HG03342 (cell line): ENCODE measurements around the gene P2RY13.

ENCODE experiments used
- ATAC-seq: cut with Tn5 transposase; IDR thresholded peaks from one replicate; pipeline ENCODE4 v1.9.1; 2021; ENCODE audit warnings: mild to moderate bottlenecking, moderate library complexity; ENCODE audit not compliant: unreplicated experiment

The P2RY13 gene

GRCh38 chr3:151329363-151329762 is at the start of gene P2RY13:
Gene P2RY13, minus strand, starts transcription at chr3:151329549. Its CDS starts 21 bp downstream, at chr3:151329528.
- no peak for ATAC-seq

GRCh38 chr3:151377768-151378385 is 48.5 kb upstream of the P2RY13 start:
- ATAC-seq = no peak

- no peak for ATAC-seq
These were observed 42.9 kb upstream of the P2RY13 start for GRCh38 chr3:151372063-151372820.

- no peak for ATAC-seq
These were observed 42.2 kb upstream of the P2RY13 start for GRCh38 chr3:151371526-151371925.

GRCh38 chr3:151367448-151367847 is 38.1 kb upstream of the P2RY13 start:
- ATAC-seq = no peak

GRCh38 chr3:151366993-151367392 is 37.6 kb upstream of the P2RY13 start:
- ATAC-seq = no peak

GRCh38 chr3:151362751-151363174 is 33.4 kb upstream of the P2RY13 start:
- no peak for ATAC-seq

GRCh38 chr3:151357463-151357850 is 28.1 kb upstream of the P2RY13 start:
- no peak for ATAC-seq

- ATAC-seq = no peak
These were observed 27.6 kb upstream of the P2RY13 start for GRCh38 chr3:151356794-151357462.

- ATAC-seq = peak; percentile 27
These were observed 22.3 kb upstream of the P2RY13 start for GRCh38 chr3:151351648-151352047.

- peak; percentile 93 for ATAC-seq
These were observed 21.9 kb upstream of the P2RY13 start for GRCh38 chr3:151351219-151351618.

- ATAC-seq = no peak
These were observed 21.3 kb upstream of the P2RY13 start for GRCh38 chr3:151350656-151351055.

GRCh38 chr3:151347432-151347831 is 18.1 kb upstream of the P2RY13 start:
- ATAC-seq = no peak

GRCh38 chr3:151346292-151346691 is 16.9 kb upstream of the P2RY13 start:
- no peak for ATAC-seq

GRCh38 chr3:151345859-151346258 is 16.5 kb upstream of the P2RY13 start:
- no peak for ATAC-seq

- ATAC-seq = no peak
These were observed 2.3 kb upstream of the P2RY13 start for GRCh38 chr3:151331696-151332095.

- ATAC-seq = no peak
These were observed 1.6 kb upstream of the P2RY13 start for GRCh38 chr3:151330899-151331298.

GRCh38 chr3:151330379-151330778 is 1.0 kb upstream of the P2RY13 start:
- no peak for ATAC-seq

GRCh38 chr3:151328298-151328995 is 902 bp downstream of the P2RY13 start:
- ATAC-seq = no peak

GRCh38 chr3:151327571-151328198 is 1.7 kb downstream of the P2RY13 start:
- no peak for ATAC-seq

GRCh38 chr3:151322511-151322910 is 6.8 kb downstream of the P2RY13 start:
- no peak for ATAC-seq
